HG03575 (cell line): ENCODE measurements around the gene SEL1L.
"Not testable (repeated sequence)": the region's sequence is repeated elsewhere in the genome, so short reads cannot be mapped to it uniquely, and the experiment has no call there.

Experiments
- ATAC-seq: cut with Tn5 transposase; IDR thresholded peaks from one replicate; pipeline ENCODE4 v1.9.1; 2021; ENCODE audit not compliant: unreplicated experiment, insufficient number of reproducible peaks, low FRiP score; ENCODE audit errors: extremely low read depth

The SEL1L gene

DNA sequence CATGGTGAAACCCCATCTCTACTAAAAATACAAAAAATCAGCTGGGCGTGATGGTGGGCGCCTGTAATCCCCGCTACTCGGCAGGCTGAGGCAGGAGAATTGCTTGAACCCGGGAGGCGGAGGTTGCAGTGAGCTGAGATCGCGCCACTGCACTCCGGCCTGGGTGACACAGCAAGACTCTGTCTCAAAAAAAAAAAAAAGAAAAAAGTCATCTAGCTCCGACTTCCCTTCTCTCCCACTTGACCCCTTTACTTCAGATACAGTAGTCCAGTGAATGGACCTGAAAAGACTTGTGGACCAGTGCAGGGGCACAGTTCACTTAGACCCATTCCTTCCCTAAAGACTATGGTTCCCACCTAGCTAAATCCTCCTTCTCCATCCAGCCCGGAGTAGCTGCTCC lies 103.9 kb downstream of the SEL1L start:
- not testable (repeated sequence) for ATAC-seq

GRCh38 chr14:81429028-81429427 lies 104.6 kb downstream of the SEL1L start:
- no peak for ATAC-seq

- no peak for ATAC-seq
These were observed 106.2 kb downstream of the SEL1L start for GRCh38 chr14:81427348-81428058.

DNA sequence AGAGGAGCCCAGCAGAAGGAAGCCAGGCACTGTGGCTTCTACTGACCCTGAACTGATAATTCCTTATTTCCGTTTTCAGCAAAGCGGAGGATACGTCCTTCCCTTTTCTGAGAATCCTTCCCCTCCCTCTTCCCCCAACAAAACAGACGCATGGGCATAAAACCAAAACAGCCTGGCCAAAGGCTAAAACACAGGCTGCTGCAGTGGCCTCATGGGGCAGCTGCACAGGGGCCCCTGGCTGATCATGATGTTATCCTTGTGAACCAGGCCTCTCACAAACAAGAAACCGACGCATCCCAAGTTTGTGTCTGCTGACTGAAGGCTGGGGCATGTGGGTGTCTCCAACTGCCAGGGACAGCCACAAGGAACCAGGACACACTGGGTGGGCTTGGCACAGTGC lies 110.1 kb downstream of the SEL1L start:
- no peak for ATAC-seq
